ENCODE data around the gene FAM72B.
"Not testable (repeated sequence)": the region's sequence is repeated elsewhere in the genome, so short reads cannot be mapped to it uniquely, and the experiment has no call there.

- TF ChIP-seq CTCF (conservative IDR thresholded peaks at IDR 0.05 in 1 of 2, IDR thresholded peaks at IDR 0.05 in 1 of 2; ENCODE audit: low read depth in 1 of 2, low read length in 2 of 2); EZH2 (IDR thresholded peaks at IDR 0.05; ENCODE audit: low read length, missing control alignments): not testable (repeated sequence)
Measured at GRCh38 chr1:121200232-121200631, 16.1 kb upstream of the FAM72B start.

Measured in fibroblast of lung (primary cell).